ENCODE measurements around the gene SARS2. TPM values are rescaled to one million over a fixed set of nuclear protein-coding genes. Genes with fewer than 3 reads are reported as not detected.

SARS2 gene
- total RNA-seq, 1 experiment from 2014 or later, result 74.7 TPM

GRCh38 chr19:38892841-38893240 lies 37.7 kb downstream of the SARS2 start:
- Mint-ChIP-seq H3K4me1 (no peaks in the 10 kb centered on the region), H3K9me3 (no peaks in the 10 kb centered on the region), H3K27me3 (ENCODE audit: low read depth) (peaks cover 8% of the 10 kb centered on the region), H3K27ac (no peak overlapping the region), H3K36me3 (no peaks in the 10 kb centered on the region), H3K4me3 (no peak overlapping the region)
- ChIA-PET CTCF (interaction anchor here (1.4 kb wide), 1 partner anchor 23 kb away, joined by 3 read pairs; no protein-coding TSS in a partner anchor), POLR2A (no interaction called here)
- ATAC-seq (peak; percentile 65), DNase-seq (ENCODE audit: low spot score) (no peak)
- TF ChIP-seq NFYB (CRISPR knock-in tag; conservative IDR thresholded peaks at IDR 0.05; ENCODE audit: low read depth) (peak; percentile 58; the same call in 1 of the 2 replicates), MAX (CRISPR knock-in tag; IDR thresholded peaks at IDR 0.05) (no peak), CTCF (IDR thresholded peaks at IDR 0.05) (no peak), CREM (CRISPR knock-in tag; IDR thresholded peaks at IDR 0.05) (no peak)

- CTCF ChIA-PET, result no interaction called here
- no peaks in the 10 kb centered on the region for H3K4me1 Mint-ChIP-seq
- no peak for DNase-seq (ENCODE audit: low spot score)
- POLR2A ChIA-PET, result no interaction called here
- no peak overlapping the region for H3K27ac Mint-ChIP-seq
- H3K4me3 Mint-ChIP-seq, result no peak overlapping the region
- no peak for ATAC-seq
- H3K9me3 Mint-ChIP-seq, result no peaks in the 10 kb centered on the region
- no peak for TF ChIP-seq TEAD4 (CRISPR knock-in tag; IDR thresholded peaks at IDR 0.05)
- no peak for TF ChIP-seq HMGA2 (CRISPR knock-in tag; IDR thresholded peaks at IDR 0.05)
- no peak for TF ChIP-seq ZNF671 (CRISPR knock-in tag; IDR thresholded peaks at IDR 0.05)
- no peak for TF ChIP-seq ZNF532 (CRISPR knock-in tag; IDR thresholded peaks at IDR 0.05; ENCODE audit: borderline replicate concordance)
- no peak for TF ChIP-seq USF1 (CRISPR knock-in tag; IDR thresholded peaks at IDR 0.05)
- TF ChIP-seq CBFB (CRISPR knock-in tag; IDR thresholded peaks at IDR 0.05; ENCODE audit: low read depth), result no peak
- TF ChIP-seq NR1H2 (CRISPR knock-in tag; IDR thresholded peaks at IDR 0.05), result no peak
- TF ChIP-seq MAX (CRISPR knock-in tag; IDR thresholded peaks at IDR 0.05), result no peak
- TF ChIP-seq ETV6 (CRISPR knock-in tag; IDR thresholded peaks at IDR 0.05), result no peak
- no peak for TF ChIP-seq CREB1 (CRISPR knock-in tag; IDR thresholded peaks at IDR 0.05)
- TF ChIP-seq MYBL2 (CRISPR knock-in tag; IDR thresholded peaks at IDR 0.05), result no peak
- no peak for TF ChIP-seq EMX1 (CRISPR knock-in tag; IDR thresholded peaks at IDR 0.05)
- TF ChIP-seq NFATC4 (CRISPR knock-in tag; IDR thresholded peaks at IDR 0.05), result no peak
- no peak for TF ChIP-seq PRDM15 (CRISPR knock-in tag; IDR thresholded peaks at IDR 0.05)
- no peak for TF ChIP-seq AFF4 (CRISPR knock-in tag; IDR thresholded peaks at IDR 0.05; ENCODE audit: borderline replicate concordance)
- no peak for TF ChIP-seq ZNF317 (CRISPR knock-in tag; IDR thresholded peaks at IDR 0.05; ENCODE audit: borderline replicate concordance, low read depth)
- TF ChIP-seq SMAD4 (CRISPR knock-in tag; IDR thresholded peaks at IDR 0.05), result no peak
- no peak for TF ChIP-seq ZNF396 (CRISPR knock-in tag; IDR thresholded peaks at IDR 0.05; ENCODE audit: borderline replicate concordance)
- no peaks in the 10 kb centered on the region for H3K36me3 Mint-ChIP-seq
- peaks cover 2% of the 10 kb centered on the region; the same call in 1 of the 2 replicates for H3K27me3 Mint-ChIP-seq (ENCODE audit: low read depth)
These were observed 38.8 kb downstream of the SARS2 start for GRCh38 chr19:38891771-38892170.

Measured in WTC11 (cell line).